ENCODE data around the gene PRRC2C. TPM values are rescaled to one million over a fixed set of nuclear protein-coding genes. Genes with fewer than 3 reads are reported as not detected.

Gene PRRC2C
- total RNA-seq, 4 donors from 2014 or later, result 83.9 to 130 (median 97.2) TPM

GRCh38 chr1:171616586-171616985 lies 131.3 kb downstream of the PRRC2C start:
- ATAC-seq (ENCODE audit: low FRiP score) (no peak), DNase-seq (ENCODE audit: low spot score) (no peak)
- no peak for TF ChIP-seq CTCF (IDR thresholded peaks at IDR 0.05)

GRCh38 chr1:171622152-171622462 lies 136.8 kb downstream of the PRRC2C start, which contains the start of gene MYOCOS:
Gene MYOCOS (plus strand): TSS chr1:171622243. CDS start chr1:171623884, 1,641 bp downstream.
- TF ChIP-seq CTCF (IDR thresholded peaks at IDR 0.05), result no peak
- no peak for DNase-seq (ENCODE audit: low spot score)
- no peak for ATAC-seq (ENCODE audit: low FRiP score)

- TF ChIP-seq CTCF (IDR thresholded peaks at IDR 0.05), result no peak
- ATAC-seq (ENCODE audit: low FRiP score) (no peak), DNase-seq (ENCODE audit: low spot score) (no peak)
Measured at GRCh38 chr1:171623651-171624331, 138.5 kb downstream of the PRRC2C start.

GRCh38 chr1:171625225-171625624 lies 139.9 kb downstream of the PRRC2C start:
- no peak for ATAC-seq (ENCODE audit: low FRiP score)
- TF ChIP-seq CTCF (IDR thresholded peaks at IDR 0.05), result no peak
- DNase-seq (ENCODE audit: low spot score), result no peak

- no peak for TF ChIP-seq CTCF (IDR thresholded peaks at IDR 0.05)
- no peak for DNase-seq (ENCODE audit: low spot score)
- ATAC-seq (ENCODE audit: low FRiP score), result no peak
Measured at GRCh38 chr1:171627020-171627419, 141.7 kb downstream of the PRRC2C start.

- TF ChIP-seq CTCF (IDR thresholded peaks at IDR 0.05), result no peak
- ATAC-seq (ENCODE audit: low FRiP score) (no peak), DNase-seq (ENCODE audit: low spot score) (no peak)
Measured at GRCh38 chr1:171628225-171628624, 142.9 kb downstream of the PRRC2C start.

GRCh38 chr1:171635661-171636060 lies 150.3 kb downstream of the PRRC2C start:
- DNase-seq (ENCODE audit: low spot score) (no peak), ATAC-seq (ENCODE audit: low FRiP score) (no peak)
- no peak for TF ChIP-seq CTCF (IDR thresholded peaks at IDR 0.05)

Measured in omental fat pad (tissue), 4 donors.